ENCODE data around the gene CALHM5.

- no peak for TF ChIP-seq POLR2A (IDR thresholded peaks at IDR 0.05; ENCODE audit: low read depth, low read length)
- TF ChIP-seq TAF1 (IDR thresholded peaks at IDR 0.05; ENCODE audit: borderline replicate concordance, low read depth, low read length) = no peak
- no peak for TF ChIP-seq POLR2AphosphoS5 (IDR thresholded peaks at IDR 0.05; ENCODE audit: low read depth, low read length)
These were observed 4.1 kb upstream of the CALHM5 start for GRCh38 chr6:116507324-116507723.
